WERI-Rb-1 (cell line): Measurements from ENCODE around the gene KCNT1.

Source experiments
- DNase-seq: peaks from one replicate; pipeline ENCODE4 v3.0.0-alpha.2; 2020
- H3K27ac ChIP-seq: fragments of 250-450 bp; sonication (Bioruptor Pico); 2 replicates; pipeline ENCODE4 v1.5.1; 2020; ENCODE audit warnings: mild to moderate bottlenecking, moderate library complexity
- H3K27me3 ChIP-seq: fragments of 250-450 bp; sonication (Bioruptor Pico); 2 replicates; pipeline ENCODE4 v1.5.1; 2021; ENCODE audit warnings: mild to moderate bottlenecking, low read depth, moderate library complexity; ENCODE audit not compliant: insufficient read depth, severe bottlenecking
- H3K36me3 ChIP-seq: fragments of 250-450 bp; sonication (Bioruptor Pico); 2 replicates; pipeline ENCODE4 v1.5.1; 2020; ENCODE audit warnings: mild to moderate bottlenecking, moderate library complexity
- H3K4me3 ChIP-seq: 2 replicates; pipeline ENCODE4 v1.5.1; 2011; ENCODE audit warnings: low read depth, mild to moderate bottlenecking, control low read depth, low read length
- H3K9me3 ChIP-seq: fragments of 250-450 bp; sonication (Bioruptor Pico); 2 replicates; pipeline ENCODE4 v1.5.1; 2021; ENCODE audit warnings: mild to moderate bottlenecking, moderate library complexity; ENCODE audit not compliant: severe bottlenecking
- TF ChIP-seq, protein P1 (sequence below): IDR thresholded peaks from 2 replicates; pipeline ENCODE4 v1.5.1; 2011; ENCODE audit warnings: low read depth, mild to moderate bottlenecking, control low read depth, inconsistent platforms, low read length

The KCNT1 gene

DNA sequence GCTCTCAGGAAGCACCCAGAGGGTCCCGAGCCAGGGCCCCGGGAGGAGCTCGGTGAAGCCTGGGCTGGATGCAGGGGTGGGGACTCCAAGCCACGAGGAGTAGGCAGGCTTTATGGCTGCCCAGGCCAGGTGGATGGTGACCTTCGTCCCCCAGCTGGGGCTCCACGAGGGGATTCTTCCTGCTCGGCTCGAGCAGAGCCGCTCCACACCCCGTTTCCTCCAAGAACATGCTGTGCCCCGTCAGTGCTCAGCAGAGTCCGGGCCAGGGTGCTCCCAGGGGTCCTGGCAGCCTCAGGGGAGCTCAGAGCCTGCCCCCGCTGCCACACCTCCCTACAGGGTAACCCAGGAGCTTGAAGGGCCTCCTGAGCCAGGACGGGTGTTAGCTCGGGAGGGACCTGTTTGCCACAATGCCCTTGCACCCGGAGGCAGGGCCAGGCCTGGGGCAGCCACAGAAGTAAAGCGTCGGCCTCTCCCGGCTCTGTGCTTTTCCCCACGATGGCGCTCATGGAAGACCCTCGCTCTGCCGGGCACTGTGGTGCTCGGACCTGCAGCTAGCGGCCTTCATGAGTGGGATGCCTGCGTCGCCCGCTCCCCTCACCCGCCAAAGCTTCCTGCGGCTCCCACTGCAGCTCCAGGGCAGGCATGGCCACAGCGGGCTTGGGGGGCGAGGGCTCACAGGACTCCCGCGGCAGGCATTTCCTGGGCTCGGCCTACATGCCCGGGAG lies 86.8 kb downstream of the KCNT1 start:
- no peaks in the 10 kb centered on the region for H3K27me3 ChIP-seq

DNA sequence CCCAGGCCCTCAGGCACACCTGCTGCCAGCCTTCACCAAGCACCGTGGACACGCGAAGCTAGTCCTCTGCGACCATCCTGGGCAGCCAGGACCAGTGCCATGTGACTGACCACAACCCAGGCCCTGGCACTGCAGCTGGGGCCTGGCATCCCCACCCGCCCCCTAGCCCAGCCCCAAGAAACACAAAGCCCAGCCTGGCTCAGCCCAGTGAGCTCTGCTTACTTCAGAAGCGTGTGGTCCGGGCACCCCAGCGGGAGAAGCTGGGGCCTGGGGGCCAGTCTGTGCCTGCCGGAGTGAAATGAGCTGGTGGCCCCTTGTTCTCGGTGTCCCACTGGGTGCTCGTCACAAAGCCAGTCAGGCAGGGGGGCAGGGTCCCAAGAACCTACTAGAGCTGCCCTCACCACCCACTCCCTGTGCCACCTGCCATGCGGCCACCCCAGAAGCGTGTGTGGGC lies 87.9 kb downstream of the KCNT1 start:
- Histone ChIP-seq H3K4me3 (no peak overlapping the region), H3K36me3 (no peaks in the 10 kb centered on the region), H3K9me3 (no peaks in the 10 kb centered on the region), H3K27me3 (no peaks in the 10 kb centered on the region), H3K27ac (no peak overlapping the region)
- no peak for DNase-seq
- TF ChIP-seq, protein P1, sequence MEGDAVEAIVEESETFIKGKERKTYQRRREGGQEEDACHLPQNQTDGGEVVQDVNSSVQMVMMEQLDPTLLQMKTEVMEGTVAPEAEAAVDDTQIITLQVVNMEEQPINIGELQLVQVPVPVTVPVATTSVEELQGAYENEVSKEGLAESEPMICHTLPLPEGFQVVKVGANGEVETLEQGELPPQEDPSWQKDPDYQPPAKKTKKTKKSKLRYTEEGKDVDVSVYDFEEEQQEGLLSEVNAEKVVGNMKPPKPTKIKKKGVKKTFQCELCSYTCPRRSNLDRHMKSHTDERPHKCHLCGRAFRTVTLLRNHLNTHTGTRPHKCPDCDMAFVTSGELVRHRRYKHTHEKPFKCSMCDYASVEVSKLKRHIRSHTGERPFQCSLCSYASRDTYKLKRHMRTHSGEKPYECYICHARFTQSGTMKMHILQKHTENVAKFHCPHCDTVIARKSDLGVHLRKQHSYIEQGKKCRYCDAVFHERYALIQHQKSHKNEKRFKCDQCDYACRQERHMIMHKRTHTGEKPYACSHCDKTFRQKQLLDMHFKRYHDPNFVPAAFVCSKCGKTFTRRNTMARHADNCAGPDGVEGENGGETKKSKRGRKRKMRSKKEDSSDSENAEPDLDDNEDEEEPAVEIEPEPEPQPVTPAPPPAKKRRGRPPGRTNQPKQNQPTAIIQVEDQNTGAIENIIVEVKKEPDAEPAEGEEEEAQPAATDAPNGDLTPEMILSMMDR: no peak

More for the DNA sequence above, 86.8 kb downstream of the KCNT1 start:
- no peak overlapping the region for H3K4me3 ChIP-seq
- no peaks in the 10 kb centered on the region for H3K9me3 ChIP-seq
- H3K27ac ChIP-seq: no peak overlapping the region
- TF ChIP-seq, protein P1: no peak
- H3K36me3 ChIP-seq: no peaks in the 10 kb centered on the region
- no peak for DNase-seq

- Histone ChIP-seq H3K4me3 (no peak overlapping the region), H3K27ac (no peak overlapping the region), H3K27me3 (no peaks in the 10 kb centered on the region), H3K9me3 (no peaks in the 10 kb centered on the region), H3K36me3 (no peaks in the 10 kb centered on the region)
- TF ChIP-seq, protein P1: no peak
- no peak for DNase-seq
Observed at GRCh38 chr9:135790356-135790755, 88.4 kb downstream of the KCNT1 start.

- H3K27me3 ChIP-seq: no peaks in the 10 kb centered on the region
- H3K4me3 ChIP-seq: no peak overlapping the region
- no peaks in the 10 kb centered on the region for H3K9me3 ChIP-seq
- no peaks in the 10 kb centered on the region for H3K36me3 ChIP-seq
- TF ChIP-seq, protein P1: no peak
- no peak overlapping the region for H3K27ac ChIP-seq
- no peak for DNase-seq
Observed at GRCh38 chr9:135790850-135791249, 88.9 kb downstream of the KCNT1 start.

GRCh38 chr9:135791431-135792267 lies 89.7 kb downstream of the KCNT1 start:
- peak; percentile 68 for DNase-seq
- Histone ChIP-seq H3K36me3 (no peaks in the 10 kb centered on the region), H3K4me3 (peak overlapping the region; percentile 4; the same call in 1 of the 2 replicates), H3K9me3 (no peaks in the 10 kb centered on the region), H3K27me3 (no peaks in the 10 kb centered on the region), H3K27ac (peak overlapping the region; percentile 53)
- TF ChIP-seq, protein P1: no peak
